Measurements from ENCODE around the gene FANCL. TPM values are rescaled to one million over a fixed set of nuclear protein-coding genes. Genes with fewer than 3 reads are reported as not detected.

FANCL gene
- total and polyA plus RNA-seq, 9 of the 15 experiments (the other 6 are each of a cell fraction or from before 2014, with no cell fraction given), result 36.7 to 120 (median 58.5) TPM

GRCh38 chr2:58289029-58289428, 47.9 kb upstream of the FANCL start:
- no peak for ATAC-seq
- DNase-seq (ENCODE audit: extremely low read depth in 1 of 4, low spot score in 3 of 4), result no peak
- Histone ChIP-seq H3K4me1 (replicated peaks in 1 of 2; ENCODE audit: control insufficient read depth in 2 of 2, insufficient read depth in 2 of 2, low read length in 2 of 2) (no peaks in the 10 kb centered on the region), H3K9me3 (replicated peaks; ENCODE audit: control insufficient read depth, insufficient read depth, low read depth, low read length) (no peaks in the 10 kb centered on the region), H3K27me3 (ENCODE audit: control insufficient read depth in 2 of 2, insufficient read depth in 2 of 2, low read length in 2 of 2) (no peaks in the 10 kb centered on the region), H3K4me3 (no peak overlapping the region), H3K27ac (ENCODE audit: extremely low read depth, low read depth, low read length) (no peak overlapping the region), H4K20me1 (replicated peaks; ENCODE audit: control insufficient read depth, insufficient read depth, low read length) (no peaks in the 10 kb centered on the region), H3K9me1 (ENCODE audit: control insufficient read depth, insufficient read depth, low read length) (no peaks in the 10 kb centered on the region), H3K36me3 (ENCODE audit: control insufficient read depth, insufficient read depth, low read length) (no peaks in the 10 kb centered on the region), H3K9ac (ENCODE audit: insufficient read depth in 1 of 2, low read depth in 2 of 2, low read length in 2 of 2) (no peak overlapping the region), H3K79me2 (ENCODE audit: control insufficient read depth, insufficient read depth, low read length) (no peaks in the 10 kb centered on the region), H2AFZ (ENCODE audit: low read depth, low read length) (no peak overlapping the region), H3K4me2 (ENCODE audit: insufficient read depth, low read length) (no peak overlapping the region)
- intact Hi-C loops (cut with micrococcal nuclease), result no loop called here
- FAIRE-seq, result no peak
- ChIA-PET CTCF (ENCODE audit: low intra/inter-chr PET ratio) (no interaction called here), POLR2A (no interaction called here)
- 0% methylated on average over 3 of the region's 3 CpGs for WGBS (ENCODE audit: insufficient coverage, low coverage, missing lambda C conversion rate)
- no TSS peak for BruUV-seq (replicated peaks)
- TF ChIP-seq SNAPC5 (CRISPR knock-in tag; IDR thresholded peaks at IDR 0.05), result no peak
- peak; percentile 27; the same call in 1 of the 2 replicates for TF ChIP-seq ZNF512 (tag; IDR thresholded peaks at IDR 0.05)
- TF ChIP-seq ZNF584 (CRISPR knock-in tag; IDR thresholded peaks at IDR 0.05; ENCODE audit: low read depth), result no peak
- TF ChIP-seq NR4A1 (CRISPR knock-in tag; IDR thresholded peaks at IDR 0.05), result no peak
- TF ChIP-seq NR4A1 (tag; IDR thresholded peaks at IDR 0.05), result no peak
- TF ChIP-seq MBD2 (IDR thresholded peaks at IDR 0.05; ENCODE audit: borderline replicate concordance, low read depth), result no peak
- TF ChIP-seq NR2C2 (CRISPR knock-in tag; IDR thresholded peaks at IDR 0.05), result no peak
- TF ChIP-seq NR2C2 (tag; IDR thresholded peaks at IDR 0.05), result no peak
- no peak for TF ChIP-seq ZNF311 (CRISPR knock-in tag; IDR thresholded peaks at IDR 0.05)
- no peak for TF ChIP-seq ATF3 (IDR thresholded peaks at IDR 0.05)
- TF ChIP-seq ATF3 (CRISPR knock-in tag; conservative IDR thresholded peaks at IDR 0.05), result no peak
- in situ Hi-C loops (cut with MboI), result no loop called here

All from K562 (cell line).